Measurements from ENCODE around the gene CDC40.
"Not testable (repeated sequence)": the region's sequence is repeated elsewhere in the genome, so short reads cannot be mapped to it uniquely, and the experiment has no call there.

CDC40 gene

DNA sequence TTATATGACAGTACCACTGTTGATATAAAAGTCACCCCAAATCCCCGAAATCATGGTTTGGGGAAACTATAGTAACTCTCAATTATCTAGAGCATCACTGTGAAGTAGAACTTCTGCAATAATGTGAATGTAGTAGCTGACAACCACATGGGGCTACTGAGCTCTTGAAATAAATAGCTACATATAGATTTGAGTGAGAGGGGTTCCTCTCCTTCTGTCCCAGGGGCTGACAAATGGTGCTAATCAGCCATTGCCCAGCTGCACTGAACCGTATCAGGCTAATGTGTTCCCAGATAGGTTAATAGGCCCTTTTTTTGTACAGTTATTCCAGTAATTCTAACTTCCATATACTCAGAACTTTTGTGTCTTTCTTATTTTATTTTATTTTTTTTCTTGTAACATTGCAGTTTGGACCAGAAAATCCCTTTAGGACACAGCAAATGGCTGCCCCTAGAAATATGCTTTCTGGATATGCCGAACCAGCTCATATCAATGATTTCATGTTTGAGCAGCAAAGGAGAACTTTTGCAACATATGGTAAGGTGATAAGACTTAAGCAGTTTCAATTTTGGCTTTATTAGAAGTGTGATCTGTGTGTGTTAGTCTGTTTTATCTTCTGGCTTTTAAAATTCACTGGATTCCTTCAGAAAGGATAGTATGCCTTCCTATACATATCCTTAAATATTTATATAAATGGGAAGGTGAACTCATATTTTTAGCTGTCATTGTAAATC is 21.1 kb downstream of the CDC40 start:
- DNase-seq: no peak

DNA sequence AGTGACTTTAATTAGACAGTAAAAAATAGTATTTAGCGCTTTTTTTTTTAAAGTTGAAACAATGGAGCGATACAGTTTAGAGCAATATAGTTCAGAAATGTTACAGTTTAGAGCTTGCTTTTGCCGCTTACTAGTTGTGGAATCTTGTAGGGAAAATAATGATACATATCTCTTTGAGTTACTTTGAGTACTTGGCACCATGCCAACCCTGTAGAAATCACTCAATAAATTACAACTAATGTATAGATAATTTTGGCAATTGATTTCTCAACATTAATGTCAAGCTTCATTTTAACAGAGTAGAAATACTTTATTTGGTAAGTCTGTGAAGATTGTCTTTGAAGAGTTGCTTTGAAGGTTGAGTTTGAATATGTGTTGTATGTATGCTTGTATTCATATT is 27.4 kb downstream of the CDC40 start:
- DNase-seq: no peak

DNA sequence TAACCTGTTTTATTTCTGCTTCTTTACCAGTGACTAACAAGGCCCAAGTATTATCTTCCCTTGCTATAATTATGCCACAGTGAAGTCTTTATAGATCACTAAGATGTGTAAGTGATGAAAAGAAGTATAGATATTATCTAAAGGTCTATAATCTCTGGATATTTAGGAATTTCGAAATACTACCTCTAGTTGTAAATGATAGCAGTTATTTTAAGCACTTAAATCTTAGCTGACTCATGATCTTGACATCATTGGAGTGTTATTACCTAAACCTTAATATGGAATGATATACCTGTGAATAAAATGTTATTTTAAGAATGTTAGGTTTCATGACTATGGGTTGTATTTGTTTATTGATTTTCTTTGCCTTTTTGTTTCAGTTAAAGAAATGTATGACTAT is 31.5 kb downstream of the CDC40 start:
- no peak for DNase-seq

DNA sequence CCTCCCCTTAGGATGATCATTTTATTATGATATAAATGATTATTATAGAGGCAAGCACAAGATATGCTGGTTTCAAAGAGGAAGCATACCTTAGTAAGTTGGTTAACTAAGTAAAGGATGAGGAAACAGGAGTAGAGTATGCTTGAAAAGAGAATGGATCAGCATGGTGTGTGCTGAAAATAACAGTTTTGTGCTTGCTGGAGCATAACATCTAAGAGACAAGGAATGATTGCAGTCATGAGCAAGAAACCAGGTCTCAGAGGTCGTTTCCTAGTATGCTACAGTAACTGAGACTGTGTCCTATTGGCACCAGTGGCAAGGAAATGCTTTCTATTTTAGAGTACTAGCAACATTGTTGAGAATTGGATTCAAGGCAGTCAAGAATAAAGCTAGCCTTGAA is 34.1 kb downstream of the CDC40 start:
- DNase-seq: no peak

DNA sequence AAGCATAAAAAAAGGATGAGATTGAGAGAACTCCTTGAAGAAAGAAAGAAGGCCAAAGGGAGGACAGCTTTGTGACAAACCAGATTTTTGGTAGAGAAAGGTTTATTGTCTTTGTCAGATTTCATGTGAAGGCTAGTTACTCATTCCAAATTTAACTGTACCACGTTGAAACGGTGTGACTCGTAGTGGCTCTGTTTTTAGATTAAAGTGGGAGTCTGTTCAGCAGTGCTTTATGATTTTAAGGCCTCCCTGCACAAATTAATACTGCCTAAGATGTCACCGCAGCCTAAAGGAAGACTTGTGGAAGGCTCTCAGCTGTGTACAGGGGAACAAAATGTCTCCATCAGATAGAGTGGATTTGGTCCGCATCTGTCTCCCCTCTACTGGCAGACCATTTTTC is 35.9 kb downstream of the CDC40 start:
- DNase-seq: no peak

DNA sequence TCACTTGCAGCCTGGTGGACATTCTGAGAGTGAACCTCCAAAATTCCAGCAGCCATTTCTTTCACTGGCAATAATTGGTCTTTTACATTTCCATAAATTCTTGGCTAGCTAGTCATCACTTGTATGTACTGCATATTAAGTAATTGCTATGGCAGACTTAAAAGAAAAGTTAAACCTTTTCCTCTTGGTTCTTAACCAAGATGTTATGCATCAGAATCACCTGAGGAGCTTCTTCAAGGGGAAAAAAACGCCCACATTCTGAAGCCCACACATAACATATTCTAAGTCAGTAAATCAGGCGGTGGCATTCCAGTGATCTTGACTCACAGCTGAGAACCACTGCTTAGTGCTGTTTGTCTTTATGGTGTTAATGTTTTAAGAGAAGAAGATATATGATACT is 37.0 kb downstream of the CDC40 start:
- no peak for DNase-seq

DNA sequence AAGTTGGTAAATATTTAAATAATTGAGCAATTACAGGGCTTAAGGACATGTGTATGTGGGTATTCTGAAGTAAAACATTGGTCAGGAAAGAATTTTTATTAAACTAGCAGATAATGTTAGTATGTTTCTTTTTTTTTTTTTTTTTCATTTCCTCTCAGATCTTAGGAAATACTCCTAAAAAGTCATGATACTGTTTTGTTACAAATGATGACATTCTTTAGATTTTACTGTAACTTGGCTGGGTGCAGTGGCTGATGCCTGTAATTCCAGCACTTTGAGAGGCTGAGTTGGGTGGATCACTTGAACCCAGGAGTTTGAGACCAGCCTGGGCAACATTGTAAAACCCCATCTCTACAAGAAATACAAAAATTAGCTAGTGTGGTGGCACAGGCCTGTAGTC is 41.5 kb downstream of the CDC40 start:
- DNase-seq: no peak

DNA sequence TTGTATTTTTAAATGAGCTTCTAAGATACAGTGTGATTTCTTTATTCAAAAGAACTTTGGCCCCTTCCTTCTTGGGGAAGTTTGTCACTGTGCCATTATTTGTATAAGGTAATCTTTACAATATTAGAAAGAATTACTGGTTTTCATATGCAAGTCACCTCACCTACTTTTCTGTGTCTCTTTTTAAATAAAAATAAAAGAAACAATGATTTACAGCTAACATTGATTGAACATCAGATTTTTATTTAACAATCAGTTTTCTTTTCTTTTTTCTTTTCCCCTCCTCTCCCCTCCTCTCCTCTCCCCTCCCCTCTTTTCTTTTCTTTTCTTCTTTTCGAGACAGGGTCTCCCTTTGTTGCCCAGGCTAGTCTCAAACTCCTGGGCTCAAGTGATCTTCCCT is 46.0 kb downstream of the CDC40 start:
- DNase-seq: no peak

DNA sequence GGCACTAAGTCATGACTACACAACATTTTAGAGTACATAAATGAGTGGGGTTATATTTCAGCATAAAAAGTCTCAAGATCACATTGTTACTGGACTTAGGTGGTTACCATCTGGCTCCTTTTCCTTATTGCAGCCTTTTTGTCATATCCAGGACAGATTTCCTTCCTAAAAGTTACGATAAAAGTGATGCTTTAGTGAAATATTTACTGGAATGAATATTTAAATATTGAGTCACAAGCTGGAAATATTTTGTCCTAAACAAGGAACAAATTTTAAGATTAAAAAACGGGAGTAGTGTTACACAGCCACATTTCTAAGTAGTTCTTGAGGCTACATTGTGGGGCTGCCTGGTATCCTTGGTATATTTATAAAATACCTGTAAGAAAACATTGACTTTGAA is 52.2 kb downstream of the CDC40 start:
- no peak for DNase-seq

DNA sequence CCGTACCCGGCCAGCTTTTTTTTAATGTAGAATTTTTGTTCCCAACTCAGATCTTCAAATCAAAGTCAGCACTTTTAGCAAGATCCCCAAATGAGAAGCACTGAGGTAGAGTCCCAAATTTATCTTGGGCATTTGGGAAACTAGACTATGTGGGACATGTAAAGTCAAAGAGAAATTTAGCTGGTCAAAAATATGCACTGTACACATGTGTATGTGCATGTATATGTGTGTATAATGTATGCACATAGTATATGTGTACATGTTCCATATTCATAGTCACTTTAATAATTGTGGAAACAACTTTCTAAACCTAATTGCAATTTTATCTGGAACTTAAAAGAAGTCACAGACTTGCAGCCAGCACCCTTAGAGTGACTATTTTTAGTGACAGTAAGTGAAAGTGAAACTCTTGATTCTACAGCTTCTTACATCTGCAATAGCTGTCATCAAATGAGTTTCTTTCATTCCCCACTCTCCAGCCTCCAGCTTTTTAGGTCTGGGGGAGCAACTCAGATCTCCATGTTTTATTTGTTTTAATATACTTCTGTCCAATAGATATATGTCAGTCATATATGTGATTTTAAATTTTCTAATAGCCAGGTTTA is 53.6 kb downstream of the CDC40 start:
- no peak for DNase-seq

DNA sequence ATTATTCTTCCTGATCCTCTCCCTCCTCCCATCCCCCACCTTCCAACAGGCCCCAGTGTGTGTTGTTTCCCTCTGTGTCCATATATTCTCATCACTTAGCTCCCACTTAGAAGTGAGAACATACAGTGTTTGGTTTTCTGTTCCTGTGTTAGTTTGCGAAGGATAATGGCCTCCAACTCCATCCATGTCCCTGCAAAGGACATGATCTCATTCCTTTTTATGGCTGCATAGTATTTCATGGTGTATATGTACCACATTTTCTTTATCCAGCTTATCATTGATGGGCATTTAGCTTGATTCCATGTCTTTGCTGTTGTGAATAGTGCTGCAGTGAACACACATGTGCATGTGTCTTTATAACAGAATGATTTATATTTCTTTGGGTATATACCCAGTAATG is 55.8 kb downstream of the CDC40 start:
- DNase-seq: not testable (repeated sequence)

DNA sequence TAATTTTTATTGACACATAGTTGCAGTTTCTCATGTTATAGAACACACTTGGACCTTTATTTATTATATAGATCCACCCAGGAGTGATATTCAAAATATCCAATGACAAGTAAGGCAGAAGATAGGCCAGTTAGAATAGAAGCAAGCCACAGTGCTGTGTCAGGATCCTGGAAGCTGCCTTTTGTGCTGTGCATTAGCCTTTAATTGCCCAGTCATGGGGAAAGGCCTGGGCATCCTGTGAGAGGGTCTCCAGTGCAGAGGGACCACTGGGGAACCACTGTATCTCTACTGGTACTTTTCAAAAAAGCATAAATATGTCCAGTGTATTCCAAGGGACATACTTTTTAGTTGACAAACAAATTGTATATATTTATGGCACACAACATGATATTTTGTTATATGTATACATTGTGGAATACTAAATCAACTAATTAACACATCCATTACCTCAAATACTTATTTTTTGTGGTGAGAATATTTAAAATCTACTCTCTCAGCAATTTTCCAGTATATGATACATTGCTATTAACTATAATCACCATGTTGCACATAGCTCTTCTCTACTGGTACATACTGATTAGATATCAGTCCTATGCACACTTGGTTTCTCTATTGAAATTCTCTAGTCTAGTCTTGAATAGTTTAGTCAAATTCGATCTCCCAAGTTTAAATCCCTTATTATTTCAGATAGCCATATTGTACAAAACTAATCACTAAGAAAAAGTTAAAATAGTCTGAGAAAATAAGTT is 59.5 kb downstream of the CDC40 start:
- no peak for DNase-seq

DNA sequence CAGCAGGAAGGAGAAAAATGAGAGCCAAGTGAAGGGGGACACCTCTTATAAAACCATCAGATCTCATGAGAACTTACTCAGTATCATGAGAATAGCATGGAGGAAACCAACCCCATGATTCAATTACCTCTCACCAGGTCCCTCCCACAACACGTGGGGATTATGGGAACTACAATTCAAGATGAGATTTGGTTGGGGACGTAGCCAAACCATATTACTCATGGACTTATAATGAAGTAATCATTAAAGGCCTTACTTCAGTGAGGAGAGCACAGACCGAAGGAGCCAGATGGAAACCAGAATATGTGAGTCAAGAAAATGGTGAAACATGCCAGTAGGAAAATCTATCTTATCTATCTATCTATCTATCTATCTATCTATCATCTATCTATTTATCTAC is 64.4 kb downstream of the CDC40 start:
- DNase-seq: not testable (repeated sequence)

DNA sequence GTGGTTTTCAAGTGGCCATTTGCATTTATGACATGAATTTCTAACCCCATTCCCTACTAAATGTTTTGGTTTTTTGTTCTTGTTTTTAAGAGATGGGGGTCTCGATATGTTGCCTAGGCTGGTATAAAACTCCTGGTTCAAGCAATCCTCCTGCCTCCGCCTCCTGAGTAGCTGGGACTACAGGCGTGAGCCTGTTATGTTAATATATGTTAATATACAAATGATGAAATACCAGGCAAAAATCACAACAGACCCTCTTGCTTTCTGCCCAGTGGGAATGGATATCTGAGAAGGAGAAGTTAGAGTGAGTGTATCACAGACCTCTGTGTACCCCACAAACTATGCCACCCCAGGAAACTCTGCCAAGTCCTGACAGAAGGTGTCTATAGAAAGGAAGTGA is 66.2 kb downstream of the CDC40 start:
- DNase-seq: no peak

DNA sequence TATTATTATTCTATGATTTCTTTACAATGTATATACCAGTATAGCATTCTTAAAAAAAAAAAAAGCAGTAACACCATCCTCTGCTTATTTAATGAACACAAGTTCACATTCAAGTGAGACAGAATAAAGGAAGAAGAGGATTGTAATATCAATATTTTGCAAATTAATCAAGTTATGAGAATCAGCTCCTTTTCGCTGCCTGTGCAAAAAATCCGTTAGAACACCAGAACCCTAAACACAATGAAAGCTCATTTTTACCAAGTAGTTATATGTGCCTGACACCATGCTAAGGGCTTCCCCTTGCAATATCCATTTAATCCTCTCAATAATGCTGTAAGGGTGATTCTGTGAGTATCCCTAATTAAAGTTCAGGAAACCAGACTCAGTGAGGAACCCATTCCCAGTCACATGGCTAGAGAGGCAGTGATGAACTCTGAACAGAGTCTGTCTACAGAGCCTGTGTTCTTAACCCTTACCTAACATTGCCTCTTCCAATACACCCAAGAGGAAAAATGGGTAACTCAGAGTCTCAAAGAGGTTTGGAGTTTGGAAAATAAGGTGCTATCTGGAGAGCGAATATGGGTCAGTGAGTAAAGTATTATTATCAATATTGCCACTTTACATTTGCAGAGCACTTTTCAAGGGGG is 66.8 kb downstream of the CDC40 start:
- DNase-seq: no peak

DNA sequence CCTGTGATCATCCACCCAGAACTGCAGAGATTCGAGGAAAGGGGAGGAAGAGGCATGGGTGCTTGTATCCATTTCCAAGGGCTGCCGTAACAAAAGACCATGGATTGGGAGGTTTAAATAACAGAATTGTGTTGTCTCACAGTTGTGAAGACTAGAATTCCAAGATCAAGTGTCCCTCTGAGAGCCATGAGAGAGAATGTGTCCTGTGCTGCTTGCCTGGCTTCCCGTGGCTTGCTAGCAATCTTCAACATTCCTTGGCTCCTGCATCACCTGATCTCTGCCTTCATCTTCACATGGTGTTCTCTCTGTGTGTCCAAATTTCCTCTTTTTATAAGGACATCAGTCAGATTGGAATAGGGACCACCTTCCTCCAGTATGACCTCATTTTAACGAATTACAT is 69.8 kb downstream of the CDC40 start:
- no peak for DNase-seq

DNA sequence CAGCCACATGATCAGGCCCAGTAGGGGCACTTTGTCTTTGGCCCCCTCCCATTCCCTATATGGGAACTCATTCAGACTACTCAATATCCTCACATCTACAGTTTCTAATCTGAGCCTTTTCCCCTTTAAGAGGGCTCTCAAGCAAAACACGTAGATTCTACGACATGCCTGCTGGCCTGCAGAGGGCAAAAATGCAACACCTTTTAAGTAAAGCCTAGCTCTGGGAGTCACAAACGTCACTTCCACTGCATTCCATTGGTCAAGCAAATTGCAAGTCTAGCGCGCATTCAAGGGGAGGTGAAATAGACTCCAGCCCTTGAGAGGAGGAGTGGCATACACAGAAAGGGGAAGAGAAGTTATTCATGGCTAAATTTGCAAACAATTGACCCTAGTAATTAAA is 70.6 kb downstream of the CDC40 start:
- DNase-seq: no peak

DNA sequence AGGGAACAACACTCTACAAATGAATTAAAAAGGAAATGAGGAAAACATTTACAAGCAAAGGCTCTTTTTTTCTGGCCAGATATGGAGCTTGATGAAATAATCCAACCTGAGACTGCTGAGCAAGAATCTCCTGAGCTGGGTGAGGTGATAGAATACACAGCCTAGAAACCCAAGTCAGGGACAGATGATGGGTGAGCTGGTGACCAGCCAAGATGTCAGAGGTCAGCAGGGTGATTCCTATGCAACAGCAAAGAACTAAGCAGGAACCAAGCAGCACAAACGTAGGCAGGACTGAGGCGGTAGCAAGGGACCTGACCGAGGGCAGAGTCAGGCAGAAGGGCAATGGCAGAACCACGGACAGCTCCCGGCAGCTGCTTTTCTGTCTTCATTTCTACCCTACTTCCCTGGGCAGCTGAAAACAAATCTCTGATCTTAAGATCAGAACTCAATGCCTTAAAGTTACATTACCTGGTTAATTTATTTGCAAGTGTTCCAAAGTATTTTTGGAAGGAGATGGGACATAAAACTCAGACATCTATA is 75.1 kb downstream of the CDC40 start:
- DNase-seq: no peak

DNA sequence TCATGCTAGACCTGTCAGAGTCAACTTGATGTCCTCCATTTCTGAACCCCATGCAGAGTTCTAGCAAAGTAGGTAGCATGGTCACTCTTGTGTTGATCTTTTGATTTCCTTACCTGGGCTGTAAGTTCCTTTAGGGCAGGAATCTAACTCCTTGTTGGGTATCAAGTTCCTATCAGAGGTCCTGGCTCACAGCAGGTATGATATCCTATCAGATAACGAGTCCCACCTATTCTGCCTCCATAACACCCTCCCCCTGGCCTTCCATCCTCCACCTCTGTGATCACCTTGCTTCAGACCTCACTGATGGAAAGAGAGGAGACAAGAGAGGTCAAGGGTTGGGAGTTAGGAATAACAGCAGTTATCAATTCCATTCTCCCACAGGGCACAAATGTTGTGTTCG is 76.1 kb downstream of the CDC40 start:
- DNase-seq: no peak

DNA sequence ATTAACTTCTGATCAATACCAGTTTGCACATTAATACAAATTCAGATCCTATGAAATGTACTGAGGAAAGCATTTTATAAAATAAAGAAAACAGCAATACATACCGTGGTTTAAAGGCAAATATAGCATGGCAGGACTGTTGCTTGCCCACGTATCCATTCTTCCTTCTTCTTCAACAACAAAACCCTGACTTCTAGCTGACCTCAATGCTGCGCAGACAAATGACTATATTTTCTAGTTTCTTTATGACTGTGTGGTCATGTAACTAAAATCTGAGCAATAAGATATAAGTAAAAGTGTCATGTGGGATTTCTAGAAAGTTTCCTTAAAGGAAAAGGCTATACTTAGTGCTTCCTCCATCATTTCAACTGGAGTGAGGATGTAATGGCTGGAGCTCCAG is 85.0 kb downstream of the CDC40 start:
- DNase-seq: no peak

DNA sequence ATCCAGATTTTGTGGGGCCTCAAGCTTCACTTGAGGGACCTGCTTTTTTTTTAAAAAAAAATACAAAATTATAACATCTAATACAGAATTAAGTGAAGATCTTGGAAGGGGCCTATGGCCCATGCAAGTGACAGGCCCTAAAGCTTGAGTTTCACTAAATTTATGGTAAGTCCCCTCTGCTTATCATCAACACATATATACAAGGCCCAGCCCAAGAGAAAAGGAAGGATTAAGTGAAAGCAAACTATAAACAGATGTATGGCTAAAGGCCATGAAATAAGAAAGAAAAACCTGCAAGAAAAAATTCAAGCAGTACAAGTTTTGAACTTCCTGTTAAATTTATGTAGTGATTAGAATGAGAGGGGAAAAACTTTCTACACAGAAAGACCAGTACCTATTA is 86.8 kb downstream of the CDC40 start:
- no peak for DNase-seq

DNA sequence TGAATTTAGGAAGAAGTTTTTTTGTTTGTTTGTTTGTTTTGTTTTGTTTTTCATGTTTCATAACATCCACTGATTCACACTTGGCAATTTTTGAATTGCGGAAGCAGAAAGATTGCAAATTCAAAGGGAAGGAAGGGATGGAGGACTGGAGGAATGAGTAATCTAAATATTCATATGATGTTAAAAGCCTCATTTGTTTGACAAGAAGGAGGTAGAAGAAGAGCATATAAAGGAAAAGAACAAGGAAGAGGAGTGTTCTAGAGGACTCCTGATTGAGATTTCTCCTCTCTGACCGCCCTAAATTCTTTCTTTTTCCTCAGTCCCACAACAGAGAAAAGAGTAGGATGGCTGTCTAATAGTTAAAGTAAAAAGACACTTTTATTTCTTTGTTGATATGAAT is 89.4 kb downstream of the CDC40 start:
- DNase-seq: no peak

DNA sequence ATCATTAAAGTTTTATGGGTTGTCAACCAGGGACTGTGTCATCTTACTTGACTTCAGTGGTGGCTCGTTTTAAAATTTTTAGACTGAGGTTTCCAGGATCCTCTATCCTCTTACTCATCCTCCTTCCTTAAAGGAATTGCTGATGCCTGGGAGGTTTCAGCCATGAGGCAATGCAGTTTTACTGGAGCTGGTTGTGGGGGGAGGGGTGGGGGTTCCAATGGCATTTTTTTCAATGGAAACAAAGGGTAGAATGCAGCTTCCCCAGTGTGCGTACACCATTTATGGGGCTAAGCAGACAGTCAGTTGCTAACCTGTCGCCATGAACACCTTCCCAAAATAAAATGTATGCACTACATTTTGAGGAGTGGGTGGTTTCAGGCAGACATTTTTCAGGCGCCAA is 89.9 kb downstream of the CDC40 start:
- DNase-seq: no peak

DNA sequence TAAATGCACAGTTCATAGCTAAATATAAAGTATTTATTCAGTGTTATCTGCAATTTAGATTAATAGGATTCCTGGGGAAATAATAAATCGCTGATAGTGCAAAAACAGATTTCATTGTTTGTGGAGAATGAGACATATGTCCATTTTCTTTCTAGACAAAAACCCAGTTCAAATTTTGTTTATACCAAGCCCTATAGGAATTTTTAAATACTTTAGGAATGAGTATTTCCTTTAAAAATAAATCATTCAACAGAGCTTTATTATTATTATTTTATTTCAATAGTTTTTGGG is 91.5 kb downstream of the CDC40 start:
- no peak for DNase-seq

Measured in activated T-cell treated with anti-CD3 and anti-CD28 coated beads, Interleukin-2, amount 50 U/mL, for 1 hour (primary cell).